HG02981 (cell line): Measurements from ENCODE around the gene FBXO41.

Experiments used
- ATAC-seq: cut with Tn5 transposase; IDR thresholded peaks from one replicate; pipeline ENCODE4 v1.9.1; 2021; ENCODE audit warnings: mild to moderate bottlenecking, moderate library complexity; ENCODE audit not compliant: unreplicated experiment

The FBXO41 gene

GRCh38 chr2:73289304-73289703, 5.0 kb upstream of the FBXO41 start:
- ATAC-seq = no peak

GRCh38 chr2:73286134-73286655, 1.9 kb upstream of the FBXO41 start:
- no peak for ATAC-seq

DNA sequence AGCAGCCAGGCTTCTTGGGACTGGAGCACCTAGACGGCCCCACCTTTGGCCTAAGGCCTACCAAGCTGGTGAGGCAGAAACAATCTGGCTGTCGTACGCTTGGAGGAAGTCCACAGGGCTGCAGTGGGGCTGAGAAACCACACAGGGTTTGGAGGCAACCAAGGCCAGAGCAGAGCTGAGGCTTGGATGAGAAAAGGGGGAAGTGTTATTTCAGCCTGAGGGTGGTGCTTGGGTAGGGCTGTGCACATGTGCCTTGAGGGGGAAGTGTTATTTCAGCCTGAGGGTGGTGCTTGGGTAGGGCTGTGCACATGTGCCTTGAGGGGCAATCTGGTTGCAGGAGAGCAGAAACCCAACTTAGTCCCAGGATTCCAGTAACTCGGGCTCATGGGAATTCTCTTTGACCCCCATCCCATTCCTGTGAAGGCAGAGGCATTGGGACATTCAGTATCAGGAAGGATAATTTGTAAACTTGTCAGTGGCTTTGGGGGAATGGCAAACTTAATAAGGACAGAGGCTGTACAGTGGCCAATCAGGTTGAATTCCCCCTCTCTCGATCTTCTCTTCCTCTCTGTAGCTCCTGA, 971 bp upstream of the FBXO41 start:
- ATAC-seq = peak; percentile 60

- peak; percentile 16 for ATAC-seq
Measured at GRCh38 chr2:73283545-73284295, 558 bp downstream of the FBXO41 start.

GRCh38 chr2:73282924-73283544, 1.2 kb downstream of the FBXO41 start:
- ATAC-seq = no peak

GRCh38 chr2:73281244-73281643, 3.0 kb downstream of the FBXO41 start:
- no peak for ATAC-seq

DNA sequence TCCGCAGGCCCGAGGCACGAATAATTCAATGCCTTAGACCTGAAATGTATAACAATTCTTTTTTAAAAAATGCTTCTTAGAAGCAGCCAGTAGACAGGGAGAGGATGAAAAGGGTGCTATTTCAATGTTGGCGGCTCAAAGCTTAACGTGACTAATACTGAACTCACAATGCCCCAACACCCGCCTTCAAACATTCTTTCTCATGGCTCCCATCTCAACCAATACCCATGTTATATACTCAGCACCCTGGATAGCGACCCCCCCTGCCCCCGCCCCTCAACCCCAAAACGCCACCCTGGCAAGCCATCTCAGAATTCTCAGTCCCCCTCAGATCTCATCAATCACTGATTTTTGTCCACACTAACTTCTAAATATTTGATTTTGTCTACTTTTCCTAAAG, 4.4 kb downstream of the FBXO41 start:
- ATAC-seq = no peak

DNA sequence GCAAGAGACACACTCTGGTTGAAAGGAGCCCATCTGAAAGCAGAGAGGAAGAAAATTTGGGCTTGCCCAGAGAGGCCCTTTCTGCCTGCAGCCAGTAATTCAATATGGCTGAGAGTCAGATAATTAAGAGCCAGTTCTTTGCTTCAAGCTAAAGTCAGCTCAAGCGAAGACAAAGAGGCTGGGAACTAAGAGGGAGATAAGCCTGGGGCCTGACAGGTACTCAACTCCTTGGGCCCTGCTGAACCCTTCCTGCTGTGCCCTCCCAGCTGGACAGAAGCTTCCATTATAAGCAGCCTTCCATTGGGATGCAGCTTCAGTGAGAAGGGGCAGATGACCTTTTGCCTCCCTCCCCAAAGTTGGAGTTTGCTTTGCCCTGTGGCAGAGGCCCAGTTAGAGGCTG, 12.0 kb downstream of the FBXO41 start:
- no peak for ATAC-seq

DNA sequence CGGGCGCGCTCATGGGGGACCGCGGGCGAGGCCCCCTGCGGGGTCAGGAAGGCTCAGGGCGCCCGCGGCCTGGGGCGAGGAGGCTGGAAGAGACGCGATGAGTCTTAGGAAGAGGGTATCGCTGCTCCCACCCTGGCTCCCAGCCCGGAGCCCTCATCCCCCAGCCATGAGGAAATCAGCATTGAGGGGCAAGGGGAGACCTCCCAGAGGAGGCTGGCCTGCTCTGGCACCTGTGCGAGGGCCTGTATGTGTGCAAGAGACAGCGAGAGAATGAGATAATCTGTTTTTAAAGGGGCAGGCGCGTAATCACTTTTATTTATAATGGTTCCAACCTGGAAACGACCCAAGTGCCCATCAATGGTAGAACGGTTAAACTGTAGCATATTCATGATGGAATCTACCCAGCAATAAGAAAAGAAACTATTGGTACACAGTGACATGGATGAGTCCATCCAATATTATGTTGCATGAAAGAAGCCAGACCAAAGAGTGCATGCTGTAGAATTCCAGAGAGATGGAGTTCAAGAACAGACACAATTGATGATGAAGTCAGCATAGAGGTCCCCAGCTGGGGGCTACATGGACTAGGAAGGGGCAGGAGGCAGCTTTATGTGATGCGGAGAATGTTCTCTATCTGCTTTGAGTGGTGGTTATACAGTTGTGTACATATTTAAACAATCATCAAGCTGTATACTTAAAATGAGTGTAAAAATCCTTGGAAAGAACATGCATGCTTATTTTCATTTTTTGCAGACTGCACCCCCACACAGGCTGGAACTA, 14.4 kb downstream of the FBXO41 start:
- no peak for ATAC-seq

- ATAC-seq = peak; percentile 58
Measured at GRCh38 chr2:73268830-73269685, 15.2 kb downstream of the FBXO41 start.

GRCh38 chr2:73268366-73268829, 15.9 kb downstream of the FBXO41 start:
- ATAC-seq = no peak

GRCh38 chr2:73267008-73267407, 17.3 kb downstream of the FBXO41 start:
- no peak for ATAC-seq

GRCh38 chr2:73266061-73266901, 18.0 kb downstream of the FBXO41 start:
- ATAC-seq = no peak

- no peak for ATAC-seq
Measured at GRCh38 chr2:73265298-73266060, 18.8 kb downstream of the FBXO41 start.

GRCh38 chr2:73264783-73265182, 19.5 kb downstream of the FBXO41 start:
- no peak for ATAC-seq

DNA sequence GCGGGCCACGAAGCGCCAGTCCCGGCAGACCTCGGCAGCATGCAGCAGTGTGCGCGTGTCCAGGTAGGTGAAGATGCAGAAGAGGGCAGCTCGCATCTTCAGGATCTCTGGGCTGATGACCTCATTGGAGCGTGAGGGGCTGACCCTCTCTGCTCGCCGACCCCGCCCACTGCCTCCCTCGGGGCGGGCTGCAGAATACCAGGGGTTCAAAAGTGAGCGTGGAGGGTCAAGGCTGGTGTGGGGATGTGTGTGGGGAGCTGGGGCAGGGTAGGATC, 20.0 kb downstream of the FBXO41 start:
- ATAC-seq = no peak

GRCh38 chr2:73263540-73264331, 20.5 kb downstream of the FBXO41 start:
- ATAC-seq = no peak
